SK-N-SH treated with all-trans-retinoic acid at 6 μM for 48 hours (cell line): ENCODE data around the gene DCPS.
A peak's percentile ranks its signal among the peaks of the same experiment; 100 is the strongest.

Experiments used
- ATAC-seq: fragments of 200-7000 bp; cut with Tn5 transposase; 3 replicates; pipeline ENCODE4 v1.9.1; 2020; ENCODE audit warnings: mild to moderate bottlenecking, moderate library complexity
- ARNTL ChIP-seq: fragments of 450-650 bp; formaldehyde crosslinking; IDR thresholded peaks from 2 replicates; pipeline ENCODE4 v1.5.0; 2020; ENCODE audit warnings: low read depth, mild to moderate bottlenecking, moderate library complexity, borderline replicate concordance
- BACH2 ChIP-seq: fragments of 250-450 bp; sonication (Bioruptor Pico); IDR thresholded peaks from 2 replicates; pipeline ENCODE4 v1.9.0; 2021; ENCODE audit warnings: mild to moderate bottlenecking, borderline replicate concordance
- CSDC2 ChIP-seq: fragments of 250-450 bp; sonication (Bioruptor Pico); IDR thresholded peaks from 2 replicates; pipeline ENCODE4 v1.5.0; 2020; ENCODE audit warnings: mild to moderate bottlenecking, moderate library complexity
- CSRNP3 ChIP-seq: fragments of 250-450 bp; sonication (Bioruptor Pico); IDR thresholded peaks from 2 replicates; pipeline ENCODE4 v1.5.1; 2021; ENCODE audit warnings: mild to moderate bottlenecking, moderate library complexity
- ESRRG ChIP-seq: fragments of 250-450 bp; sonication (Bioruptor Pico); IDR thresholded peaks from 2 replicates; pipeline ENCODE4 v1.6.1; 2021; ENCODE audit warnings: mild to moderate bottlenecking
- GLIS3 ChIP-seq: fragments of 250-450 bp; sonication (Bioruptor Pico); IDR thresholded peaks from 2 replicates; pipeline ENCODE4 v1.5.0; 2020; ENCODE audit warnings: mild to moderate bottlenecking, moderate library complexity
- OSR1 ChIP-seq: fragments of 250-450 bp; sonication (Bioruptor Pico); IDR thresholded peaks from 2 replicates; pipeline ENCODE4 v1.8.0; 2022; ENCODE audit warnings: moderate library complexity, mild to moderate bottlenecking, inconsistent platforms
- PPARA ChIP-seq: fragments of 250-450 bp; sonication (Bioruptor Pico); IDR thresholded peaks from 2 replicates; pipeline ENCODE4 v1.5.0; 2020; ENCODE audit warnings: mild to moderate bottlenecking, borderline replicate concordance
- RARB ChIP-seq: fragments of 250-450 bp; sonication (Bioruptor Pico); IDR thresholded peaks from 2 replicates; pipeline ENCODE4 v1.8.0; 2021; ENCODE audit warnings: mild to moderate bottlenecking, moderate library complexity
- SNAI2 ChIP-seq: fragments of 250-450 bp; sonication (Bioruptor Pico); IDR thresholded peaks from 2 replicates; pipeline ENCODE4 v1.5.0; 2020; ENCODE audit warnings: mild to moderate bottlenecking, moderate library complexity
- TCF4 ChIP-seq: fragments of 250-450 bp; sonication (Bioruptor Pico); IDR thresholded peaks from 2 replicates; pipeline ENCODE4 v1.8.0; 2021; ENCODE audit warnings: mild to moderate bottlenecking, moderate library complexity, borderline replicate concordance
- TOX ChIP-seq: fragments of 250-450 bp; sonication (Bioruptor Pico); IDR thresholded peaks from 2 replicates; pipeline ENCODE4 v1.8.0; 2021; ENCODE audit warnings: mild to moderate bottlenecking, moderate library complexity, borderline replicate concordance
- ZC3H10 ChIP-seq: fragments of 250-450 bp; sonication (Bioruptor Pico); IDR thresholded peaks from 2 replicates; pipeline ENCODE4 v1.5.1; 2021; ENCODE audit warnings: mild to moderate bottlenecking, moderate library complexity
- ZFP3 ChIP-seq: fragments of 250-450 bp; sonication (Bioruptor Pico); IDR thresholded peaks from 2 replicates; pipeline ENCODE4 v1.5.0; 2020; ENCODE audit warnings: mild to moderate bottlenecking, moderate library complexity
- ZFP30 ChIP-seq: fragments of 450-650 bp; formaldehyde crosslinking; IDR thresholded peaks from 2 replicates; pipeline ENCODE4 v1.5.0; 2022; ENCODE audit warnings: mild to moderate bottlenecking, moderate library complexity
- ZNF565 ChIP-seq: fragments of 450-650 bp; formaldehyde crosslinking; conservative IDR thresholded peaks from 2 replicates; pipeline ENCODE4 v1.5.0; 2020; ENCODE audit warnings: low read depth, mild to moderate bottlenecking, moderate library complexity
- ZNF70 ChIP-seq: fragments of 450-650 bp; formaldehyde crosslinking; IDR thresholded peaks from 2 replicates; pipeline ENCODE4 v1.5.0; 2020; ENCODE audit warnings: mild to moderate bottlenecking, moderate library complexity
- ZNF8 ChIP-seq: fragments of 450-650 bp; formaldehyde crosslinking; IDR thresholded peaks from 2 replicates; pipeline ENCODE4 v1.5.0; 2020; ENCODE audit warnings: mild to moderate bottlenecking, moderate library complexity
- TF ChIP-seq, protein P1 (sequence below): fragments of 250-450 bp; sonication (Bioruptor Pico); IDR thresholded peaks from 2 replicates; pipeline ENCODE4 v1.5.1; 2020; ENCODE audit warnings: low read depth, mild to moderate bottlenecking, moderate library complexity
- TF ChIP-seq, protein P2 (sequence below): fragments of 250-450 bp; sonication (Bioruptor Pico); IDR thresholded peaks from 2 replicates; pipeline ENCODE4 v1.8.0; 2021; ENCODE audit warnings: low read depth, mild to moderate bottlenecking, moderate library complexity, borderline replicate concordance
- TF ChIP-seq, protein P3 (sequence below): fragments of 250-450 bp; sonication (Bioruptor Pico); IDR thresholded peaks from 2 replicates; pipeline ENCODE4 v1.5.0; 2020; ENCODE audit warnings: mild to moderate bottlenecking, moderate library complexity

DCPS gene

DNA sequence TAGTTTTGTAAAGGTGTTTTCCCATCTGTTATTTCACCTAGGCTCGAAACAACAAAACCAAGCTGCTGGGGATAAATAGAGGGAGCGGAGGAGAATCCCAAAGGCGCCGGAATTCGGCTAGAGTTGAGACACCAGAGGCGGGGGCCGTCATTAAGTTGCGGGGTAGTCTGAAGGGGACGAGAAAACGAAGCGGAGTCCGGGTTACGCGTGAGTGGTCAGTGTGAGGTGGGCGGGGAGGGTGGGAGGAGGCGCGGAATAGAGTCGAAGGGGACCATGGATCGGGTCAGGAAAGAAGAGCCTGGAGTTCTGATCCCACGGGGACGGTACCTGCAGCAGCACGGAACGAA, 35.5 kb upstream of the DCPS start:
- peak; percentile 68 for ATAC-seq
- TF ChIP-seq GLIS3 (CRISPR knock-in tag): no peak
- TF ChIP-seq BACH2 (CRISPR knock-in tag): no peak
- TF ChIP-seq CSDC2 (CRISPR knock-in tag): no peak

- peak; percentile 97 for ATAC-seq
Measured at GRCh38 chr11:126268708-126269579, 34.9 kb upstream of the DCPS start, which contains the start of the genes FOXRED1 and SRPRA. FOXRED1 (plus strand) TSS chr11:126269154; CDS start chr11:126269207, 53 bp downstream. SRPRA (minus strand) TSS chr11:126268895; CDS start chr11:126268804, 91 bp downstream.

GRCh38 chr11:126277322-126277721, 26.5 kb upstream of the DCPS start:
- no peak for TF ChIP-seq RARB (CRISPR knock-in tag)
- TF ChIP-seq ZNF8 (CRISPR knock-in tag): no peak
- TF ChIP-seq CSRNP3 (CRISPR knock-in tag): no peak
- TF ChIP-seq PPARA: no peak
- no peak for TF ChIP-seq ARNTL (CRISPR knock-in tag)
- TF ChIP-seq, protein P1, sequence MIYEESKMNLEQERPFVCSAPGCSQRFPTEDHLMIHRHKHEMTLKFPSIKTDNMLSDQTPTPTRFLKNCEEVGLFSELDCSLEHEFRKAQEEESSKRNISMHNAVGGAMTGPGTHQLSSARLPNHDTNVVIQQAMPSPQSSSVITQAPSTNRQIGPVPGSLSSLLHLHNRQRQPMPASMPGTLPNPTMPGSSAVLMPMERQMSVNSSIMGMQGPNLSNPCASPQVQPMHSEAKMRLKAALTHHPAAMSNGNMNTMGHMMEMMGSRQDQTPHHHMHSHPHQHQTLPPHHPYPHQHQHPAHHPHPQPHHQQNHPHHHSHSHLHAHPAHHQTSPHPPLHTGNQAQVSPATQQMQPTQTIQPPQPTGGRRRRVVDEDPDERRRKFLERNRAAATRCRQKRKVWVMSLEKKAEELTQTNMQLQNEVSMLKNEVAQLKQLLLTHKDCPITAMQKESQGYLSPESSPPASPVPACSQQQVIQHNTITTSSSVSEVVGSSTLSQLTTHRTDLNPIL (CRISPR knock-in tag): no peak
- TF ChIP-seq CSDC2 (CRISPR knock-in tag): no peak
- TF ChIP-seq, protein P2, sequence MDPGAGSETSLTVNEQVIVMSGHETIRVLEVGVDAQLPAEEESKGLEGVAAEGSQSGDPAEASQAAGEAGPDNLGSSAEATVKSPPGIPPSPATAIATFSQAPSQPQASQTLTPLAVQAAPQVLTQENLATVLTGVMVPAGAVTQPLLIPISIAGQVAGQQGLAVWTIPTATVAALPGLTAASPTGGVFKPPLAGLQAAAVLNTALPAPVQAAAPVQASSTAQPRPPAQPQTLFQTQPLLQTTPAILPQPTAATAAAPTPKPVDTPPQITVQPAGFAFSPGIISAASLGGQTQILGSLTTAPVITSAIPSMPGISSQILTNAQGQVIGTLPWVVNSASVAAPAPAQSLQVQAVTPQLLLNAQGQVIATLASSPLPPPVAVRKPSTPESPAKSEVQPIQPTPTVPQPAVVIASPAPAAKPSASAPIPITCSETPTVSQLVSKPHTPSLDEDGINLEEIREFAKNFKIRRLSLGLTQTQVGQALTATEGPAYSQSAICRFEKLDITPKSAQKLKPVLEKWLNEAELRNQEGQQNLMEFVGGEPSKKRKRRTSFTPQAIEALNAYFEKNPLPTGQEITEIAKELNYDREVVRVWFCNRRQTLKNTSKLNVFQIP (CRISPR knock-in tag): no peak
- no peak for TF ChIP-seq BACH2 (CRISPR knock-in tag)
- no peak for ATAC-seq

More at GRCh38 chr11:126268708-126269579, 34.9 kb upstream of the DCPS start, which contains the start of the genes FOXRED1 and SRPRA:
- TF ChIP-seq CSDC2 (CRISPR knock-in tag) (no peak), ZNF565 (CRISPR knock-in tag) (no peak), SNAI2 (no peak), ZFP3 (CRISPR knock-in tag) (no peak), ZNF8 (CRISPR knock-in tag) (no peak), BACH2 (CRISPR knock-in tag) (no peak), ZC3H10 (no peak), ESRRG (CRISPR knock-in tag) (no peak), RARB (CRISPR knock-in tag) (no peak)
- TF ChIP-seq, protein P3, sequence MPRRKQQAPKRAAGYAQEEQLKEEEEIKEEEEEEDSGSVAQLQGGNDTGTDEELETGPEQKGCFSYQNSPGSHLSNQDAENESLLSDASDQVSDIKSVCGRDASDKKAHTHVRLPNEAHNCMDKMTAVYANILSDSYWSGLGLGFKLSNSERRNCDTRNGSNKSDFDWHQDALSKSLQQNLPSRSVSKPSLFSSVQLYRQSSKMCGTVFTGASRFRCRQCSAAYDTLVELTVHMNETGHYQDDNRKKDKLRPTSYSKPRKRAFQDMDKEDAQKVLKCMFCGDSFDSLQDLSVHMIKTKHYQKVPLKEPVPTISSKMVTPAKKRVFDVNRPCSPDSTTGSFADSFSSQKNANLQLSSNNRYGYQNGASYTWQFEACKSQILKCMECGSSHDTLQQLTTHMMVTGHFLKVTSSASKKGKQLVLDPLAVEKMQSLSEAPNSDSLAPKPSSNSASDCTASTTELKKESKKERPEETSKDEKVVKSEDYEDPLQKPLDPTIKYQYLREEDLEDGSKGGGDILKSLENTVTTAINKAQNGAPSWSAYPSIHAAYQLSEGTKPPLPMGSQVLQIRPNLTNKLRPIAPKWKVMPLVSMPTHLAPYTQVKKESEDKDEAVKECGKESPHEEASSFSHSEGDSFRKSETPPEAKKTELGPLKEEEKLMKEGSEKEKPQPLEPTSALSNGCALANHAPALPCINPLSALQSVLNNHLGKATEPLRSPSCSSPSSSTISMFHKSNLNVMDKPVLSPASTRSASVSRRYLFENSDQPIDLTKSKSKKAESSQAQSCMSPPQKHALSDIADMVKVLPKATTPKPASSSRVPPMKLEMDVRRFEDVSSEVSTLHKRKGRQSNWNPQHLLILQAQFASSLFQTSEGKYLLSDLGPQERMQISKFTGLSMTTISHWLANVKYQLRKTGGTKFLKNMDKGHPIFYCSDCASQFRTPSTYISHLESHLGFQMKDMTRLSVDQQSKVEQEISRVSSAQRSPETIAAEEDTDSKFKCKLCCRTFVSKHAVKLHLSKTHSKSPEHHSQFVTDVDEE (CRISPR knock-in tag): no peak

DNA sequence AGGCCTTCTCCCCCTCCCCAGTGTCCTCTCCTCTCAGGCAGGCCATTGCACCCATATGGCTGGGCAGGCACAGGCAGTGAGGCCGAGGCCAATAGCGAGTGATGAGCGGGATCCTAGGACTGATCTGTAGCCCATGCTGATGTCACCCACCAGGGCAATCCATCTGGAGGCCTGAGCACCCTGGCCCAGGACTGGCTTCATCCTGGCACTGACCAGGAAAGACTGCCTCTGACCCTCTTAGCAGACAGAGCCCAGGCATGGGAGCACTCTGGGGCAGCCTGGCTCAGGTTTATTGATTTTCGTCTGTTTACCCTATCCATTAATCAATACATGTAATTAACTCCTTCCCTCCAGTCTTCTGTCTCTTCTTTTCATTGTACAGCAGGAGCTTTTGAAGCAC, 26.1 kb upstream of the DCPS start:
- ATAC-seq: no peak
- TF ChIP-seq, protein P1 (CRISPR knock-in tag): no peak
- no peak for TF ChIP-seq ZFP3 (CRISPR knock-in tag)
- no peak for TF ChIP-seq TOX (CRISPR knock-in tag)
- TF ChIP-seq CSRNP3 (CRISPR knock-in tag): no peak
- no peak for TF ChIP-seq RARB (CRISPR knock-in tag)
- TF ChIP-seq GLIS3 (CRISPR knock-in tag): no peak
- TF ChIP-seq, protein P2 (CRISPR knock-in tag): no peak
- no peak for TF ChIP-seq ZFP30 (CRISPR knock-in tag)
- TF ChIP-seq PPARA: no peak
- TF ChIP-seq ZNF70: no peak
- TF ChIP-seq TCF4 (CRISPR knock-in tag): no peak
- TF ChIP-seq SNAI2: no peak
- TF ChIP-seq OSR1: no peak
- TF ChIP-seq ZC3H10: no peak
- TF ChIP-seq ARNTL (CRISPR knock-in tag): no peak
- TF ChIP-seq ZNF565 (CRISPR knock-in tag): no peak
